ENCODE measurements around the gene CDH3.

CDH3 gene

DNA sequence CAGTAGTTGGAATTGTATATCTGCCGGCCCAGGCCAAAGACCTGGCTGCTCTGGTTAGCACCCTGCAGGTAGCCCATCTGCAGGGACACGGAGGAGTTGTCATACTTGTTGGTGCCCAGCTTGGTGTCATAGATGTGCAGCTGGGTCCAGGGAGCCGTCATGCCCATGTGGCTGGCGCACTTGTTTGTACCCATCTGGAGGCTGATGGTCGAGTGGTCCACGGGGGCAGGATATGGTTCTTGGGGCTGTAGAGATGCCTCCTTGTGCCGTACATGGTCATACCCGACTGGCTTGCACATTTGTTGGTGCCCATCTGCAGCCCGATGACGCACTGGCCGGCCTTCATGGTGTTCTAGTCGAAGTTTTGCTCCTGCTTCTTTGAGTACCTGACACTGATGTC is 6.0 kb downstream of the CDH3 start:
- no peak for DNase-seq (ENCODE audit: low read depth)

DNA sequence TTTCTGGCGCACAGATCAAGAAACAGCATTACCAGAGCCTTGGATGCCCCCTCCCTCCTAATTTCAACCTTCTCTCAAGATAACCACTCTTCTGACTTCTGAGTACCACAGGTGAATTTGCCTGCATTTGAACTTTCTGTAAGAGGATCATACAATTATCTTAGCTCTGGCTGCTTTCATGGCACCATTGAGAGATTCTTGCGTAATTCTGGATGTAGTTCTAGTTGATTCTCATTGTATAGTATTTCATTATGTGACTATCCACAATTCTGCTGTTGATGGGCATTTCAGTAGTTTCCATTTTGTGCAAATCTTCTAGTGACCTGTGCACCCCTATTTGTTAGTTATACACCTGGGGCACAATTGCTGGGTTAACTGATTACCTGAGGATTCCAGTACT is 7.5 kb downstream of the CDH3 start:
- DNase-seq (ENCODE audit: low read depth): no peak

DNA sequence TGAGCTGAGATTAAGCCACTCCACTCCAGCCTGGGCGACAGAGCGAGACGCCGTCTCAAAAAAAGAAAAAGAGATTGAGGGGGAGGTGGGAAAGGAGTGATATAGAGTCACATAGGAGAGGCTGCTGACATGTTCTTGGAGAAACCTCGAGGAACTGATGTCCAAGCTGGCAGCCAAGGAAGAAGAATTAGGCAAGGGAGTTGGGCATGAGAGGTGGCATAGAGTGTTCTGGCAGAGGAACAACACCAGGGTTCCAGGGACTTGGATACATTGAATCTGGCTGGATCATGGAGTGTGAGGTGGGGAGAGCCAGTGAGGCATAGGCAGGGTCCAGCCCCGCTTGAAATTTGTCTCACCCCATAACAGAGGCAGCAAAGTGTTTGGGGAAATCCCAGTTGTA is 10.7 kb downstream of the CDH3 start:
- DNase-seq (ENCODE audit: low read depth): no peak

GRCh38 chr16:68656751-68657150 is 11.6 kb downstream of the CDH3 start:
- DNase-seq (ENCODE audit: low read depth): no peak

GRCh38 chr16:68658341-68658973 is 13.3 kb downstream of the CDH3 start:
- peak; percentile 72 for DNase-seq (ENCODE audit: low read depth)

GRCh38 chr16:68658974-68659360 is 13.9 kb downstream of the CDH3 start:
- DNase-seq (ENCODE audit: low read depth): no peak

DNA sequence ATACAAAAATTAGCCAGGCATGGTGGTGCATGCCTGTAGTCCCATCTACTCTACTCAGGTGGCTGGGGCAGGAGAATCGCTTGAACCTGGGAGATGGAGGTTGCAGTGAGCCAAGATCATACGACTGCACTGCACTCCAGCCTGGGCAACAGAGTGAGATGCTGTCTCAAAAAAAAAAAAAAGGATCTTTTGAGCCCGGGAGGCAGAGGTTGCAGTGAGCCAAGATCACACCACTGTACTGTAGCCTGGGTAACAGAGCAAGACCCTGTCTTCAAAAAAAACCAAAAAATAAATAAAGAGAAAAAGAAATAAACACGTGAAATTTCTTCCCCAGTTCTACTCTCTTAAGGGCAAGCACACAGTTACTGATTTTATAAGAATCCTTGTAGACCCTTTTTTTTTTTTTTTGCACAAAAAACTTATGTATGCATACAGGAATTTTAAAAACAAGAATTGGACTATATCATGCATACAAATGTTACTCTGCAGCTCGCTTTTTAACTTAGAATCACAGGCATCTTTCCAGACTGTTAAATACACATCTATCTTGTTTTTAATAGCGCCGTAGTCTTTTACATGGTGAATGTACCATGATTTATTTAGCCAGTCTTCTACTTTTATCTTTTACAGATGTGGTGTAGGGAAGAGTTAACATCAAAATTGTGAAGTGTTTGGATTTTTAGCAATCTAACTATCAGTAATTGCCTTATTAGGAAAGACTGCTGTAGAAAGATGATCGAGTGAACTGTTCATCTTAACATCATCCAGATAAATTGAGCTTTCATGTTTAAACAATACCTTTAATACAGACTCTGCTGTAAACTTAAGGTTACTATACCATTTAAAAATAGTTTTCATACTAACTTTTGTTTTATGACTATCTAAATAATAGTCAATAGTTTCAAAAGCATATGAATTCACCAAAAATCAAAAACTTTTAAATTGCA is 14.6 kb downstream of the CDH3 start:
- DNase-seq (ENCODE audit: low read depth): peak; percentile 41

- DNase-seq (ENCODE audit: low read depth): peak; percentile 52
These were observed 15.3 kb downstream of the CDH3 start for GRCh38 chr16:68660359-68660795.

GRCh38 chr16:68662035-68662434 is 16.9 kb downstream of the CDH3 start:
- DNase-seq (ENCODE audit: low read depth): no peak

DNA sequence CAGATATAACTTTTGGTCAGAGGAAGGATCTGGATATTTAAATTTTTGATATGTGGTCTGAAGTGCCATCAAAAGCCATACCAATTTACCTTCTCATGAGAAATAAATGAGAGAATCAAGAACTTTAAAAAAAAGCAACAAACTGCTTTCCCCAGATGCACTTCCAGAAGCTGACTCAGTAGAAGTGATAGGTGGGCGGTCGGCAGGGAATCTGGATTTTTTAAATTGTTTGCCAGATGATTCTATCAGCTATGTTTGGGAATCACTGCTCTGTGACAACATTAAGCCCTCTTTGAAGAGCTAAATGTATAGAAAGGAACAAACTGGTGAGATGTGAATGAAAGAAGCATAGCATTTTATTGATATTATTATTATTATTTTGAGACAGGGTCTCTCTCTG is 19.2 kb downstream of the CDH3 start:
- no peak for DNase-seq (ENCODE audit: low read depth)

DNA sequence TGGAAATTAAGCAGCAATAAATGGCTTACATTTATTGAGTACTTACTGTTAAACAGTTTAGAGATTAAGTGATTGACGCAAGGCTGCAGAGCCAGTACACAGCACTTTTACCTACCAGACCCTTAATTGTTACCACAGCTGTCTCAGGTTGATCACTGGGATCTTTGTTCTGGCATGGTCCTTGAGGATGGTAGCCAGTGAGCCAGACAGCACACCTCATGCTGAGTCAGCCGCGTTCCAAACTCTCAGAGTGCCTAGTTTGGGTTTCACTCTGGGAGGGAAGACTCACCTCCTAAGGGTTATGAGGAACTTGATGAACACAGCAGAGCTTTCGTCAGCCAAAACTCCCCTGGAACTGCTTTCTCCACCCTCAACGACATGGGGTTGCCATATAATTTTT is 20.4 kb downstream of the CDH3 start:
- no peak for DNase-seq (ENCODE audit: low read depth)

DNA sequence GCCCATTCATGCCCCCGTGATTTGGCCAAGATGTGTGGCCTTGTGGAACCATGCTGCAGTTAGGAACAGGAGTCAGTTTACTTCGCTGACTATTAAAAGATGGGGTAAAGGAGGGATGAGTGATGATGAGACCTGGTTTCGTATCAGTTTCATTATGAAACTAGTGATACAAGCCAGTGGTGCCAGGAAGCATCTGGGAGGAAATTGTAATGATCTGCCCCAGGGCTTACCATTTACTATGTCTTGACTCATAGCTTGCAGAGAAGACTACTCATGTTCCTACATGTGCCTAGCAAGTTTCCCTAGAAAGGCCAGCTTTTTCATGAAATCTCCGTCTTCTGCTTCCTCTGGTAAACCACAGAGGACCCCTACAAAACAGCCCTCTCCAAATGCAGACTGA is 23.2 kb downstream of the CDH3 start:
- peak; percentile 55 for DNase-seq (ENCODE audit: low read depth)

GRCh38 chr16:68676113-68676860 is 31.2 kb downstream of the CDH3 start:
- no peak for DNase-seq (ENCODE audit: low read depth)

GRCh38 chr16:68681038-68681437 is 35.9 kb downstream of the CDH3 start:
- DNase-seq (ENCODE audit: low read depth): no peak

DNA sequence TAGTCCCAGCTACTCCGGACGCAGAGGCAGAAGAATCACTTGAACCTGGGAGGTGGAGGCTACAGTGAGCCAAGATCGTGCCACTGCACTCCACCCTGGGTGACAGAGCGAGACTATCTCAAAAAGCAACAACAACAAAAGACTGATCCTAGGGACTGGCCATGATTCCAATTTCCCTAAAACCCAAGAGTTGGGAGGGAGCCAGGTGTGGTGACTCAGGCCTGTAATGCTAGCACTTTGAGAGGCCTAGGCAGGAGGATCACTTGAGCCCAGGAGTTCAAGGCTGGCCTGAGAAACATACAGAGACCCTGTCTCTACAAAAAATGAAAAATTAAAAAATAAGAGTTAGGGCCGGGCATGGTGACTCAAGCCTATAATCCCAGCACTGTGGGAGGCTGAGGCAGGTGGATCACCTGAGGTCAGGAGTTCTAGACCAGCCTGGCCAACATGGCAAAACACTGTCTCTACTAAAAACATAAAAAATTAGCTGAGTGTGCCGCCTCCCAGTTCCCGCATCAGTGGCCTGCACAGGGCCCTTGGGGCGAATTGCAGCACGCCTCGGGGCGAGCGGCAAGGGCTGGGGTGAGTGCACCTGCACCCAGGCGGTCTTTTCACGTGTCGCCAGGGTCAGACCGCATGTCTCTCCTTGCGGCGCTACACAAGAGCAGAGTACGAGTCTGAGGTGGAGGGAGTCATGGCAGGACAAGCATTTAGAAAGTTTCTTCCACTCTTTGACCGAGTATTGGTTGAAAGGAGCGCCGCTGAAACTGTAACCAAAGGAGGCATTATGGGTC is 40.8 kb downstream of the CDH3 start:
- no peak for DNase-seq (ENCODE audit: low read depth)

DNA sequence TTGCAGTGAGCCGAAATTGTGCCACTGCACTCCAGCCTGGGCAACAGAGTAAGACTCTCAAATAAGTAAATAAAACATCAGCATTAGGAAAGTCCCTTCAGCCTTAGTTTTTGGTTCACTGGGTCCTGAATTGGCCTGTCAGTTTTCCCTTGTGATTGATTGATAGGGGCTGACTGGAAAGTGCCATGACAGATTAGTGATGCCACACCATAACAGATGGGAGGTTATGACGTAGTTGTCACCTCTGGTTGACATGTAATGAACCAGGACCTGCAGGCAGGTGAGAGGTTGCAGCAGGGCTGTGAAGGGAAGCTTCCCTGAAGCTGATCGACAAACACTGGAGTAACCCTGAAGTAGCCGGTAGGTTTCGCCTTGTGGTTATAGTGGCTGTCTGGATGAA is 41.8 kb downstream of the CDH3 start:
- DNase-seq (ENCODE audit: low read depth): no peak

GRCh38 chr16:68689921-68690320 is 44.8 kb downstream of the CDH3 start:
- no peak for DNase-seq (ENCODE audit: low read depth)

GRCh38 chr16:68695575-68695974 is 50.5 kb downstream of the CDH3 start:
- DNase-seq (ENCODE audit: low read depth): no peak

DNA sequence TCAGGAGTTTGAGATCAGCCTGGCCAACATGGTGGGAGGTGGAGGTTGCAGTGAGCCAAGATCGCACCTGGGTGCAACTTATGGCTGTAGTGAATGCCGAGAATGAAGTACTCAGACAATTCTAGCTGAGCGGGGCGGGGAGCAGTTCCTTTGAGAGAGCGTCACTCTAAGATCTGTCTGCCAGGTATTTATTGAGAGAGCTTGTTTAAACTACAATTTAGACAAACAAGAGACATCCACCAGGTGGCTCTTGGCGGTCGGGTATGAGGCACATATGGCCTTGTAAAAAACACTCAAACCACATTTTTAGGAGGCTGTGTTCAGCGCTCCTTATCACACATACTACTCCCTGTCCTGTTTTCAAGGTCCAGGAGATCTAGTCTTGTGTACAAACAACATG is 51.4 kb downstream of the CDH3 start:
- DNase-seq (ENCODE audit: low read depth): no peak

DNA sequence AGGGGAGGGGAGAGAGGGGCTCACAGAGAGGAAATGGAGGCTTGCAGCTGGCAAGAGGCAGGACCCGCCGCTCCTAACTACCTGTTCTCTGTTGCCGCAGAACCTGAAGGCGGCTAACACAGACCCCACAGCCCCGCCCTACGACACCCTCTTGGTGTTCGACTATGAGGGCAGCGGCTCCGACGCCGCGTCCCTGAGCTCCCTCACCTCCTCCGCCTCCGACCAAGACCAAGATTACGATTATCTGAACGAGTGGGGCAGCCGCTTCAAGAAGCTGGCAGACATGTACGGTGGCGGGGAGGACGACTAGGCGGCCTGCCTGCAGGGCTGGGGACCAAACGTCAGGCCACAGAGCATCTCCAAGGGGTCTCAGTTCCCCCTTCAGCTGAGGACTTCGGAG is 53.0 kb downstream of the CDH3 start:
- no peak for DNase-seq (ENCODE audit: low read depth)

DNA sequence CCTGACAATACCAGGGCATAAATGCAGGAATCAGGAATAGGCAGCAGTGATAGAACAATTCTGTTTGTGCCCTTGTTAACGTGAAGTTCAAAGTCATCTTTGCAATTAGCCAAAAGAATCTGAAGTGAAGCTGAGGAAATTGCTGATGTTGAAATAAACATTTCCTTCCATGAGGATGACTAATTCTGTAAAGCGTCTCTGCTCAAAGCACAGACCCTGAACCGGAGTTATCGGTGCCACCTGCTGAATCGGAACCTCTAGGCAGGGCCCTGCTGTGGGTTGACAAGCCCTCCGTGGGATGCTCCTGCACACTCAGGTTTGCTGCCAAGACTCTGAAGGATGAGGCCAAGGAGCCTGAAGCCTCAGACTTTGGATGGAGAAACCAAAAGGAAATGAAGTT is 55.0 kb downstream of the CDH3 start:
- no peak for DNase-seq (ENCODE audit: low read depth)

DNA sequence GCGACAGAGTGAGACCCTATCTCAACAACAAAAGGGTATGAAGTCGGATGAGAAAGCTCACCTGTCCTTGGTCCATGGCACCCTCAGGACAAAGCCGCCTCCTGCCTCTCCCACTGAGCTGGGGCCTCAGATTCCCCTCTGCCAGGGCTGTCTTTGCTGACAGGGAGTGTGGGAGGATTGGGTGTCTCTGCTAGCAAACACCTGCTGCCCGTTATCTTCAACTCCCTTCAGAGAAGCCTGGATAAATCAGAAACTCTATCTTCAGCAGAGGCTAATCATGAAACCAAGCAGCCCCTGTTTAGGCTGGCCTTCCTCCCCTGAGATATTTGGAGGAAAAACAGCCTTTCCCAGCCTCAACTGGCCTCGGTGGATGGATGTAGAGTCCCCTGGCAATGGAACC is 55.7 kb downstream of the CDH3 start:
- DNase-seq (ENCODE audit: low read depth): no peak
